UCSD-AML1 (cell line): ENCODE results near the gene PHTF2.

Experiments used
- DNase-seq: peaks from one replicate; lab custom pipeline; 2025; ENCODE audit not compliant: unreplicated experiment; lab: John Stamatoyannopoulos, UW

The PHTF2 gene

GRCh38 chr7:77791956-77792355 lies 6.6 kb upstream of the PHTF2 start:
- DNase-seq = no peak

DNA sequence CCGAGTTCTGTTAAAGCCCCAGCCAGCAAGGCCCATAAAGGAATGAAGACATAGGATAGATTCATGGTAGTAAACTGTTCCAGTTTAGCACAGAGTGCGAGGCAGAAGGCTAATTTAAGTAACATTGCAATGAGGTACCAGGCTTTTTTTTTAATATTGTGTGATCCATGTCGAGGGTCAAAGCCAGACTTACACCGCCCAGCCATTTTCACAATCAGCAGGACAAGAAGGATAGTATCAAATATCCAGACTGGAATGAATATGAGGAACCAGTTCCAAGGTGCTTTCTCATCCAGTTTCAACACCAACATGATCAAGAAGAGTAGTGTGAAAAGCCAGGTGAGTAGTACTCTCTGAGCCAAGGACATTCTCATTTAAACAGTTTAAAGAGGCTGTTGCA lies 4.6 kb upstream of the PHTF2 start:
- no peak for DNase-seq

DNA sequence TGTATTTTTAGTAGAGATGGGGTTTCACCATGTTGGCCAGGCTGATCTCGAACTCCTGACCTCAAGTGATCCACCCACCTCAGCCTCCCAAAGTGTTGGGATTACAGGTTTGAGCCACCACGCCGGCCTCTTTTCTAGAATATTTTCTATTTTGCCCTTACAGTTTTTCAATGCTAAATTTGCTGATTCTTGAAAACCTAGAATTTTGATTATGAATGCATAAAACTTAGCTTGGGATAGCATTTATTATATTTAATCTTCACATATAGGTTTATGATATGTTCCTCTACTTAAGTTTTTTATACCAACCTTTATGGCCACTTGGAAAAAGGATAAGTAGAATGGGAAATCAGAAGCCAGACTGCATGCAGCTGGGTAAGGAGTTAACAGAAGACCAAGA lies 2.5 kb upstream of the PHTF2 start:
- no peak for DNase-seq

DNA sequence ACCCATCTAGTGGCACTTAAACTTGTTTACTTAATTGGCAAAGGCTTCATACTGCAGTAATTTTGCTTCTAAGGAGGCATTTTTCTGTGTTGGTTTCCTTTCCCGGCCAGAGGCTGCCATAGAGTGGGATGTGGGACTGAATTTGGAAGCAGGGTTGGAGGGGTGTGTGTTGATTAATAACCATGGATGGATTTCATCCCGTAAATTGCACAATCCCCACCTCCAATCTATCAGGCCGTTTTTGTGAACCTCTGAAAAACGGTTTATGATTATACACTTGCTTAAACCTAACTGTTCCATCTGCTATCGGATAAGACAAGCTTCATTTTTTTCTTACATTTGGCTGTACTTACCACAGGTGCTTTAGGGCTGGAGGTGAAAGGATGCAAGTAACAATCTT lies 1.6 kb upstream of the PHTF2 start:
- no peak for DNase-seq

DNA sequence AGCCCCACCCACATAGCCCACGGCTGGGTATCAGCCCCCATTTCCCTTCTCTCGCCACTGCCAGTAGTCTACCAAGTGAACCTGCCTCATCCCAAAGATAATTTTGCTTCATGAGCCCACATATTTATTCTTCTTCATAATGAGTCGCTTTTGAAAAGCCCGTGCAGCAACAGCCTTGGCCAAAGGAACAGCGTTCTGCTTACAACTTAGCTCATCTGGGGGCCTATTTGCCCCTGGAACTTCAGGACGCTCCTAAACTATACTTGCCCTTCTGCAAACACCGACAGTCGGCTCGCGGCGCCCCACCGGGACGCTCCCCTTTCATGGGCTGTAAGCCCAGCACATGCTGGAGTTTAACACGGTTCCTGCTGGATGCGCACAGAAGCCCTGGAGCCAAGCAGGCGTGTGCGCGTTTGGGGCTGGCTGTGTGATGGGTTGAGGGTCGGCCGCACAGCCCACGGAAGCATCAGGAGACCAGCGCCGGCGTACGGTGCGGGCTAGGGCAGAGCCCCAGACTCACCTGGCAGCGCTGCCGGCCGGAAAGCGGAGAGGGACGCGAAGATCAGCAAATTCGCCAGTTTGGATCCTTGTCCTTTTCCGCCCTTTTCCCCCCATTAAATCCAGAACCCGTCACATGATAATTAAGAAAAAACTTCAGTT lies 709 bp upstream of the PHTF2 start:
- no peak for DNase-seq

- peak; percentile 33 for DNase-seq
These were observed 748 bp downstream of the PHTF2 start for GRCh38 chr7:77799078-77799964.

DNA sequence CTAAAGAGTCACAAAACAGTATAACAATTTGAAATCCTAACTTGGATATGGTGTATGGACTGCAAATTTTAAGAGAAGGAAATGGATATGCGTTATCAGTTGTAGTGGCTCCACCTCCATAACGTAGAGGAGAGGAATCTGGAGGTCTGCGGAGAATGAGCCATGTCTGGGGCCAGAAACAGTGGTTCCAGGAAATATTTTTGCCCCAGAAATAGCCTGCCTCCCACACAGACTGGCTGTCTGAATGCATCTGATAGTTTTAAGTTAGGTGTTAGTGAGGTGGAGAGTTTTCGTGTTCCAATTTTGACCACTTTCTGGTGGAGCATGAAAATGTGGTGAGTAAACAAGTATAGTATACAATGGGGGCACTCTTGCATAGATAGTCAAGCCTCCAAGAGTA lies 1.6 kb downstream of the PHTF2 start:
- DNase-seq = peak; percentile 11

- no peak for DNase-seq
These were observed 2.2 kb downstream of the PHTF2 start for GRCh38 chr7:77800730-77801129.

DNA sequence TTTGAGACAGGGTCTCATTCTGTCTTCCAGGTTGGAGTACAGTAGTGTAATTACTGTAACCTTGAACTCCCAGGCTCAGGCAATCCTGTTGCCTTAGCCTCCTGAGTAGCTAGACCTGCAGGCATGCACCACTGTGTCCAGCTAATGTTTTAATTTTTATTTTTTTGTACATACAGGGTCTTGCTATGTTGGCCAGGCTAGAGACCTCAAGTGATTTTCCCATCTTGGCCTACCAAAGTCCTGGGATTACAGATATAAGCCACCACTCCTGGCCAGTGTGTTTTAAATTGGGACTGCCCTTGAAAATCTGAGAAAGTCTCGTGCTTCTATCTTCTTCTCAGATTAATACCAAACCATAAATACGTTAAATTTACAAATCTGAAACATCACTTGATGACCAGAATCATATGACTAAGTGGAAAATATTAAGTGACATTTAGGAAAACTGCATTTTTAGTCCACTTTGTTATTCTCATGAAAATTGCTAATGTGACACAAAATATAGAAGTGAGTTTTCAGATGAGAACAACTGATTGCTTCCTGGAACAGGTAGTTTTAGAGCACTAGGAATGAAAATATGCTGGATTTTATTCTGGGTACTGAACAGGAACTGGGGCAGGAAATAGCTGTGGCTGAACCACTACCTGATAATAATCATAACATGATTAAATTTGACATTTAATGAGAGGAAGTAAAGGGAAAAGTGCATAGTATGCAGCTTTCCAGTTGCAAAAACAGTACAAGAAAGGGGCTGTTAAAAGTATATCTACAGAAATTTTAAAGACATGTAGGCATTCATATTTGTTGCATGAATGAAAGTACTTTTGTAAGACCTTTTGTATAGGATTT lies 4.2 kb downstream of the PHTF2 start:
- no peak for DNase-seq

- DNase-seq = no peak
These were observed 7.9 kb downstream of the PHTF2 start for GRCh38 chr7:77806425-77806824.

GRCh38 chr7:77808517-77808916 lies 9.9 kb downstream of the PHTF2 start:
- DNase-seq = no peak

- DNase-seq = no peak
These were observed 13.1 kb downstream of the PHTF2 start for GRCh38 chr7:77811516-77812289.

GRCh38 chr7:77812290-77812685 lies 13.7 kb downstream of the PHTF2 start:
- no peak for DNase-seq

GRCh38 chr7:77813180-77813579 lies 14.6 kb downstream of the PHTF2 start:
- no peak for DNase-seq

DNA sequence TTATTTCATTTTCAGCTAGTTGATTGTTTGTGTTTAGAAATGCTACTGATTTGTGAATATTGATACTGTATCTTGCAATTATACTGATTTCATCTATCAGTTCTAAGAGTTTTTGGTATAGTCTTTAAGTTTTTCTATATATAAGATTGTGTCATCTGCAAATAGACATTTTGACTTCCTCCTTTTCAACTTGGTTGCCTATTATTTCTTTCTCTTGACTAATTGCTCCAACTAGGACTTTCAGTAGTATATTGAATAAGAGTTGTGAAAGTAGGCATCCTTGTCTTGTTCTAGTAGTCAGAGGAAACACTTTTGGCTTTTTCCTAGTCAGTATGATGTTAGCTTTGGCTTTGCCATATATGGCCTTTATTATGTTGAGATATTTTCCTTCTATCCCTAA lies 20.4 kb downstream of the PHTF2 start:
- no peak for DNase-seq

- DNase-seq = no peak
These were observed 22.4 kb downstream of the PHTF2 start for GRCh38 chr7:77820967-77821366.

DNA sequence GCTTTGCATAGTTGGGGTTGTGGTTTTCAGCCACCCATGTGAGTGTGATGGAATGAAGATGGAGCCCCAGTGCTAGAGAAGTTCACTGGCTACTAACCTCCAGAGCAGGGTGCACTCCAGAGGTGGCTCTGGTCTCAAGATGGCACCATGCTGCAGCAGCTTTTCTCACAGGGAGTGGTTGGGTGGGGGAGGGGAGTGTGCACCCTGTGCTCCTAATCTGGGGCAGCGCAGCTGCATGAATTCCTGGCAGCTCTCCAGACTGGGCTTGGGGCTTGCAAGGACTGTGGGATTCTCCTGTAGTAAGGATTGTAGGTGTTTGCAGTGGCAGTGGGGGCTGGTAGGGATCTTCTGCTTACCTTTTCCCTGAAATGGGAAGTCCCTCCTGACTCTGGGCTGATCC lies 23.7 kb downstream of the PHTF2 start:
- no peak for DNase-seq

GRCh38 chr7:77823787-77824186 lies 25.2 kb downstream of the PHTF2 start:
- DNase-seq = no peak

DNA sequence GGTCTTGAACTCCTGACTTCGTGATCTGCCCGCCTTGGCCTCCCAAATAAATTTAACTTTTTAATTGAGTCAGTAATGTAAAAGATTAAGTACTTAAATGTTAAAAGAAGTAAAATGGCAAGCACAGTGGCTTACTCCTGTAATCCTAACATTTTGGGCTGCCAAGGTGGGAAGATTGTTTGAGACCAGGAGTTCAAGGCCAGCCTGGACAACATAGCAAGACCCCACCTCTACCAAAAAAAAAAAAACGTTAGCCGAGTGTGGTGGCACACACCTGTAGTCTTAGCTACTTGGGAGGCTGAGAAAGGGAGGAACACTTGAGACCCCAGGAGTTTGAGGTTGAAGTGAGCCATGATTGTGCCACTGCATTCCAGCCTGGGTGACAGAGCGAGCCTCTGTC lies 26.1 kb downstream of the PHTF2 start:
- no peak for DNase-seq

DNA sequence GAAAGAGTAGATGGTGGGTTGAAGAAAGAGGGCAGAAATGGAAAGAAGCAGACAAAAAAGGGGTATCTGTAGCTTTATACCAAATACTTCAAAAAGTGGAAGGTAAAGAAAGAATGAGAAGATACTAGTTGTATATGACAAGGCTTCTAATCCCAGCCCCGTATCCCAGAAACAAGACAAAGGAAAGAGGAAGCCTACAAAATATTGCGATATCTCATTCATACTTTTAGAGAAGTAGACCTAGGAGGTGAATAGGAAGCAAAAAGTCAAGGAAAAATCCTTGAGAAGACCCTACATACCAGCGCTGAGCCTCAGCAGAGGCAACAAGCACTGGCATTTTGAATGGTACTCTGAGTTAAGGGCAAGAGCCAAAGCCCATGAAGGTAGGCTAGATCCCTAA lies 26.6 kb downstream of the PHTF2 start:
- DNase-seq = no peak

- DNase-seq = no peak
These were observed 27.7 kb downstream of the PHTF2 start for GRCh38 chr7:77826300-77826699.
